OCI-LY3 (cell line): Measurements from ENCODE around the gene GIMAP6.

Experiments
- CTCF ChIP-seq: fragments of 200-600, 300-600 bp; sonication (generic); IDR thresholded peaks from 2 replicates; pipeline ENCODE4 v1.5.1; 2014; ENCODE audit warnings: antibody characterized with exemption, low read length, low read depth
- EZH2phosphoT487 ChIP-seq: fragments of 200-600 bp; shearing (Covaris generic); IDR thresholded peaks from 2 replicates; pipeline ENCODE4 v1.6.1; 2018; ENCODE audit warnings: antibody characterized with exemption, mixed run types, low read depth

DNA sequence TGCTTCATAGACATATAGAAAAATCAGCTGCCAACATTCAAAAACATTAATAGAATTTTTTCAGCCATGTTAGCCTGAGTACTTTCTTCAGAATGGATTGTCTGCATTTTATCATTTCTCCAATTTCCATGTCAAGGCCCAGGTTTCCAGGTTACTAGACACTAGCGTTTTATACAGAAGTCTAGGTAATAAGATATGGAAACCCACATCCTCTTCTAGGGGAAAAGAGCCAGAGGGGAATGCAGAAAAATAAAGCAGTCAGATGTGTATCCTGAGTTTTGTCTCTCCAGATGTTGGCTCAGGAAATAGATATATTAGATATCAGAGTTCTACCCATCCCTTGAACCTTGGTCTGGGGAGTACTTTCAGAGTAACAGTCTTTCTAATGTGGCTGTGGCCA lies 44.6 kb downstream of the GIMAP6 start:
- TF ChIP-seq CTCF, result no peak
- TF ChIP-seq EZH2phosphoT487, result no peak
